Body of pancreas (tissue), 4 donors: ENCODE measurements around the gene C5orf63.

Experiments
- POLR2A ChIP-seq, 3 donors: fragments of 450-650 bp; IDR thresholded peaks; one replicate each; pipeline ENCODE4 v1.6.1; 2016; ENCODE audit warnings: antibody characterized with exemption in 3 of 3, mild to moderate bottlenecking in 2 of 3
- TF ChIP-seq, protein P1 (sequence below), 7 experiments: fragments of 450-650 bp in 4 of 7; fragments of 200-600 bp in 3 of 7; sonication (generic) in 3 of 7; IDR thresholded peaks; one replicate each; pipeline ENCODE4 v1.5.1; 2016 to 2019; ENCODE audit warnings: antibody characterized with exemption in 7 of 7

GRCh38 chr5:127084656-127085055, 11.4 kb upstream of the C5orf63 start:
- no peak for TF ChIP-seq POLR2A (IDR thresholded peaks at IDR 0.05)
- TF ChIP-seq, protein P1, sequence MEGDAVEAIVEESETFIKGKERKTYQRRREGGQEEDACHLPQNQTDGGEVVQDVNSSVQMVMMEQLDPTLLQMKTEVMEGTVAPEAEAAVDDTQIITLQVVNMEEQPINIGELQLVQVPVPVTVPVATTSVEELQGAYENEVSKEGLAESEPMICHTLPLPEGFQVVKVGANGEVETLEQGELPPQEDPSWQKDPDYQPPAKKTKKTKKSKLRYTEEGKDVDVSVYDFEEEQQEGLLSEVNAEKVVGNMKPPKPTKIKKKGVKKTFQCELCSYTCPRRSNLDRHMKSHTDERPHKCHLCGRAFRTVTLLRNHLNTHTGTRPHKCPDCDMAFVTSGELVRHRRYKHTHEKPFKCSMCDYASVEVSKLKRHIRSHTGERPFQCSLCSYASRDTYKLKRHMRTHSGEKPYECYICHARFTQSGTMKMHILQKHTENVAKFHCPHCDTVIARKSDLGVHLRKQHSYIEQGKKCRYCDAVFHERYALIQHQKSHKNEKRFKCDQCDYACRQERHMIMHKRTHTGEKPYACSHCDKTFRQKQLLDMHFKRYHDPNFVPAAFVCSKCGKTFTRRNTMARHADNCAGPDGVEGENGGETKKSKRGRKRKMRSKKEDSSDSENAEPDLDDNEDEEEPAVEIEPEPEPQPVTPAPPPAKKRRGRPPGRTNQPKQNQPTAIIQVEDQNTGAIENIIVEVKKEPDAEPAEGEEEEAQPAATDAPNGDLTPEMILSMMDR (IDR thresholded peaks at IDR 0.05): no peak
